ENCODE measurements around the gene DPYD. TPM values are rescaled to one million over a fixed set of nuclear protein-coding genes. Genes with fewer than 3 reads are reported as not detected.

The DPYD gene
- total RNA-seq, 1 experiment from 2014 or later = 7.0 TPM

GRCh38 chr1:97551113-97551512 is 369.7 kb downstream of the DPYD start:
- no peak overlapping the region for H3K27ac Mint-ChIP-seq (ENCODE audit: unreplicated experiment)
- BruUV-seq (replicated peaks) = no TSS peak
- CTCF ChIA-PET = no interaction called here

GRCh38 chr1:97545446-97545845 is 375.4 kb downstream of the DPYD start:
- no peak for DNase-seq
- H3K9me3 Mint-ChIP-seq (ENCODE audit: unreplicated experiment) = no peaks in the 10 kb centered on the region
- H3K36me3 Mint-ChIP-seq (ENCODE audit: insufficient read depth, unreplicated experiment) = no peaks in the 10 kb centered on the region
- no peaks in the 10 kb centered on the region for H3K4me1 Mint-ChIP-seq (ENCODE audit: low read depth, unreplicated experiment)
- no peak overlapping the region for H3K27ac Mint-ChIP-seq (ENCODE audit: unreplicated experiment)
- Histone ChIP-seq H3K9me3 (no peaks in the 10 kb centered on the region), H3K4me3 (ENCODE audit: low read depth, low read length) (no peak overlapping the region), H3K36me3 (ENCODE audit: control insufficient read depth, insufficient read depth, low read length) (no peaks in the 10 kb centered on the region), H3K27me3 (replicated peaks; ENCODE audit: control insufficient read depth, insufficient read depth, low read length) (no peaks in the 10 kb centered on the region), H3K4me1 (no peaks in the 10 kb centered on the region)
- no peak overlapping the region for H3K4me3 Mint-ChIP-seq (ENCODE audit: unreplicated experiment)
- intact Hi-C loops (cut with micrococcal nuclease; ENCODE audit: unreplicated experiment) = no loop called here
- ChIA-PET CTCF (no interaction called here), POLR2A (no interaction called here)
- BruUV-seq (replicated peaks) = no TSS peak
- TF ChIP-seq CTCF (IDR thresholded peaks at IDR 0.05; ENCODE audit: insufficient read depth in 1 of 2, low read depth in 1 of 2, low read length in 1 of 2, severe bottlenecking in 1 of 2, unreplicated experiment in 1 of 2) = no peak
- no peaks in the 10 kb centered on the region for H3K27me3 Mint-ChIP-seq (ENCODE audit: insufficient read depth, unreplicated experiment)

More at GRCh38 chr1:97551113-97551512, 369.7 kb downstream of the DPYD start:
- Histone ChIP-seq H3K36me3 (ENCODE audit: control insufficient read depth, insufficient read depth, low read length) (no peaks in the 10 kb centered on the region), H3K9me3 (no peaks in the 10 kb centered on the region), H3K4me3 (ENCODE audit: low read depth, low read length) (no peak overlapping the region), H3K4me1 (no peaks in the 10 kb centered on the region), H3K27me3 (replicated peaks; ENCODE audit: control insufficient read depth, insufficient read depth, low read length) (no peaks in the 10 kb centered on the region)
- H3K4me3 Mint-ChIP-seq (ENCODE audit: unreplicated experiment) = no peak overlapping the region
- TF ChIP-seq CTCF (IDR thresholded peaks at IDR 0.05; ENCODE audit: insufficient read depth in 1 of 2, low read depth in 1 of 2, low read length in 1 of 2, severe bottlenecking in 1 of 2, unreplicated experiment in 1 of 2) = no peak
- H3K4me1 Mint-ChIP-seq (ENCODE audit: low read depth, unreplicated experiment) = no peaks in the 10 kb centered on the region
- POLR2A ChIA-PET = no interaction called here
- no peaks in the 10 kb centered on the region for H3K36me3 Mint-ChIP-seq (ENCODE audit: insufficient read depth, unreplicated experiment)
- DNase-seq = no peak
- intact Hi-C loops (cut with micrococcal nuclease; ENCODE audit: unreplicated experiment) = no loop called here
- H3K9me3 Mint-ChIP-seq (ENCODE audit: unreplicated experiment) = no peaks in the 10 kb centered on the region
- no peaks in the 10 kb centered on the region for H3K27me3 Mint-ChIP-seq (ENCODE audit: insufficient read depth, unreplicated experiment)

GRCh38 chr1:97540346-97540888 is 380.4 kb downstream of the DPYD start:
- no peaks in the 10 kb centered on the region for H3K27me3 Mint-ChIP-seq (ENCODE audit: insufficient read depth, unreplicated experiment)
- POLR2A ChIA-PET = no interaction called here

More at GRCh38 chr1:97540346-97540888, 380.4 kb downstream of the DPYD start:
- no TSS peak for BruUV-seq (replicated peaks)
- CTCF ChIA-PET = no interaction called here
- Mint-ChIP-seq H3K36me3 (ENCODE audit: insufficient read depth, unreplicated experiment) (no peaks in the 10 kb centered on the region), H3K4me3 (ENCODE audit: unreplicated experiment) (no peak overlapping the region), H3K9me3 (ENCODE audit: unreplicated experiment) (no peaks in the 10 kb centered on the region), H3K27ac (ENCODE audit: unreplicated experiment) (no peak overlapping the region), H3K4me1 (ENCODE audit: low read depth, unreplicated experiment) (no peaks in the 10 kb centered on the region)
- Histone ChIP-seq H3K9me3 (no peaks in the 10 kb centered on the region), H3K36me3 (ENCODE audit: control insufficient read depth, insufficient read depth, low read length) (no peaks in the 10 kb centered on the region), H3K27me3 (replicated peaks; ENCODE audit: control insufficient read depth, insufficient read depth, low read length) (no peaks in the 10 kb centered on the region), H3K4me1 (no peaks in the 10 kb centered on the region), H3K4me3 (ENCODE audit: low read depth, low read length) (no peak overlapping the region)
- intact Hi-C loops (cut with micrococcal nuclease; ENCODE audit: unreplicated experiment) = no loop called here
- no peak for TF ChIP-seq CTCF (IDR thresholded peaks at IDR 0.05; ENCODE audit: insufficient read depth in 1 of 2, low read depth in 1 of 2, low read length in 1 of 2, severe bottlenecking in 1 of 2, unreplicated experiment in 1 of 2)
- DNase-seq = no peak
